GM18511 (cell line): Measurements from ENCODE around the gene F7.
"Not testable (repeated sequence)": the region's sequence is repeated elsewhere in the genome, so short reads cannot be mapped to it uniquely, and the experiment has no call there.

Experiments used
- ATAC-seq: cut with Tn5 transposase; IDR thresholded peaks from one replicate; pipeline ENCODE4 v1.9.1; 2021; ENCODE audit warnings: mild to moderate bottlenecking, moderate library complexity; ENCODE audit not compliant: unreplicated experiment

Gene F7

DNA sequence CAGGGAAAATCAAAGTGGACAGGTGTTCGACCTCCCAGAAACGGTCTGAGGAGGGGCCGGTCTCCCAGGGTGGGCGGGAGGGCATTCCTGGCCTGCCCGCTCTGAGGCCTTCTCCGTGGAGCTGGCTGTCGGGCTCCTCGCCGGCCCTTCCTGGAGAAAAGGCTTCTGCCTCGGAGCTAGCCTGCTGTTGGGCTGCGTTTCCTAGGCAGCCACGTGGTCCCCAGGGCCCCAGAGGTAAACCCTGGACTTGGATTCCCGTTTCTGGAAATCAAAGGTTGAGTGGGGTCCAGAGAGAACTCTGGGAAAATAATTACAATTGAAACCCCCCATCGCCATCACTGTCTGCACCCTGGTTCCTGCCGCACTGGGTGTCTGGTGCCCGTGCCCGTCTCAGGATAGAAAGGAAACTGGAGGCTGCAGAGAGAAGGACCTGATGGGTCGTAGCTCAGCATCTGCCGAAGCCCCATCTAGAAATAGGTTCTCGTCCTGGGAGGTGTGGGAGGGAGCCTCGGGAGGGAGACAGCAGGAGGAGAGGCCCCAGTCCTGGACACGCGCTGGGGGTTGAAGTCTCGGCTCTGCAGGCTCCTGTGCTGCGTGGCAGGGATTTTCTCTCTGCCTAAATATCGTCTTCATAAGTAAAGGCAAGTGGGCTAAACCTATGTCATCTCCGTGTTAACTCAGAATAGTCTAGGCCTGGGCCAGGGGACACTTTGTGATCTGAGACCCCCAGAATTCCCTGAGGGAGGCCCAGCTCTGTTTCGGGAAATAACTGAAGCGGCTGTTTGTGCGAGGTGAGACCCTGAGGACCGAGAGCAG is 45.2 kb downstream of the F7 start:
- no peak for ATAC-seq

GRCh38 chr13:113151745-113152690 is 46.4 kb downstream of the F7 start:
- ATAC-seq, result no peak

DNA sequence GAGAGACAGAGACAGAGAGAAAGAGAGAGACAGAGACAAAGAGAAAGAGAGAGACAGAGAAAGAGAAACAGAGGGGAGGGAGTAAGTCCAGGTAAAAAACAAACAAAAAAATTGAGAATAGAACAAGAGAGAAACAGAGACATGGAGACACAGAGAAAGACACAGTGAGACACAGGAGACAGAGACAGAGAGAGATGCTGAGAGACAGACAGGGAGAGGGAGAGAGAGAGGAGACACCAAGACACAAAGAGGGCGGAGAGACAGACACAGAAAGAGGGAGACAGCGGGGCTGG is 47.0 kb downstream of the F7 start:
- no peak for ATAC-seq

GRCh38 chr13:113152984-113153809 is 47.6 kb downstream of the F7 start:
- peak; percentile 38 for ATAC-seq

- ATAC-seq, result peak; percentile 67
These were observed 48.5 kb downstream of the F7 start for GRCh38 chr13:113153810-113154748.

GRCh38 chr13:113155201-113155600 is 49.6 kb downstream of the F7 start:
- ATAC-seq, result no peak

DNA sequence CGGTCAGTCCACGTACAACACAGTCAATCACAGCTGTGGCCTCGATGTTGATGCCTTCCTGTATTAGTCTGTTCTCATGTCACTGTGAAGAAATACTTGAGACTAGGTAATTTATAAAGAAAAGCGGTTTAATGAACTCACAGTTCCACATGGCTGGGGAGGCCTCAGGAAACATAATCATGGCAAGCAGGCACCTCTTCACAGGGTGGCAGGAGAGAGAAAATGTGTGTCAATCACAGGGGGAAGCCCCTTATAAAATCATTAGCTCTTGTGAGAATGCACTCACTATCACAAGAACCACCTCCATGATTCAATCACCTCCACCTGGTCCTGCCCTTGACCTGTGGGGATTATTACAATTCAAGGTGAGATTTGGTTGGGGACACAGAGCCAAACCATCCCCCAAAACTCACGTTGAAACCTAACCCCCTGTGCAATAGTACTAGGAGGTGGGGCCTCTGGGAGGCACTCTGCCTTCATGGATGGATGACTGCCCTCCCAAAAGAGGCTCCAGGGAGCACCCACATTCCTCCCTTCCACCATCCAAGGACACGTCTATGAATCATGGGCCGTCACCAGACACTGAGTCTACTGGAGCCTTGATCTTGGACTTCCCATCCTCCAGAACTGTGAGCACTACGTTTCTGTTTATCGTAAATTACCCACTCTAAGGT is 50.5 kb downstream of the F7 start:
- no peak for ATAC-seq

- ATAC-seq, result no peak
These were observed 51.8 kb downstream of the F7 start for GRCh38 chr13:113157206-113157928.

GRCh38 chr13:113157929-113158747 is 52.5 kb downstream of the F7 start, which contains the start of gene PROZ:
Gene PROZ (plus strand): TSS chr13:113158648. CDS start chr13:113158661, 13 bp downstream.
- no peak for ATAC-seq

GRCh38 chr13:113158946-113159345 is 53.4 kb downstream of the F7 start:
- no peak for ATAC-seq

DNA sequence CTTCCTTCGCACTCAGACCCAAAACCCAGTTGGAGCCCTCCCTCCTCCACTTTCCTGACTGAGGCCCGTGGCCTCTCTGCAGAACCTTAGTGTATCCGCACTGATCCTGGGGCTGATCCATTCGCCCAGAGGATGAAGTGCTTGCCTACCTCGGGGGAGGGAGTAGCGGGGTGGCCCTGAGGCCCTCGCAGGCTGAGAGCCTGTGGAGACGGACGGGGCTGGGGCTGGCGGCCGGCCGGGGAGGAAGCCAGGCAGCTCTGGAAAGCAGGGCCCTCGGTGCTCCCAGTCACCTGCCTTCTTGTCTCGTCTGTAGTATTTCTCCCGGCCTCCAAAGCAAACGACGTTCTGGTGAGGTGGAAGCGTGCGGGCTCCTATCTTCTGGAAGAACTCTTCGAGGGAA is 54.1 kb downstream of the F7 start:
- ATAC-seq, result no peak

- ATAC-seq, result no peak
These were observed 55.4 kb downstream of the F7 start for GRCh38 chr13:113160983-113161382.

DNA sequence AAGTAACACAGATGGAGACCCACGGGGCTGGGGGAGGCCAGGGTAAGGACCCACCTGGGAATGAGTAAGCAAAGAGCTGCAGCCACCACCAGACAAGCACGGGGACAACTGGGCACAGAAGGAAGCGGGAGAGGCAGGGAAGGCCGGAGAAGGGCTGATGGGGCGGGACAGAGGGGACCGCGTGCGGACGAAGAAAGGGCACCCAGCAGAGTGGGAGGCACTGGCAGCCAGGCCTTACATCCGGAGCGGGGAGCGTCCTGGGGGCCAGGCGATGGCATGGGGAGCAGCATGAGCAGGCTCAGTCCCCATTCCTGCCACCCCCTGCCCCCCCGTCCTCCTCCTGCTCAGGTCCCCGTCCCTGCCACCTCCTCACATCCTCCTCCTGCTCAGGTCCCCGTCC is 55.8 kb downstream of the F7 start:
- ATAC-seq, result no peak

DNA sequence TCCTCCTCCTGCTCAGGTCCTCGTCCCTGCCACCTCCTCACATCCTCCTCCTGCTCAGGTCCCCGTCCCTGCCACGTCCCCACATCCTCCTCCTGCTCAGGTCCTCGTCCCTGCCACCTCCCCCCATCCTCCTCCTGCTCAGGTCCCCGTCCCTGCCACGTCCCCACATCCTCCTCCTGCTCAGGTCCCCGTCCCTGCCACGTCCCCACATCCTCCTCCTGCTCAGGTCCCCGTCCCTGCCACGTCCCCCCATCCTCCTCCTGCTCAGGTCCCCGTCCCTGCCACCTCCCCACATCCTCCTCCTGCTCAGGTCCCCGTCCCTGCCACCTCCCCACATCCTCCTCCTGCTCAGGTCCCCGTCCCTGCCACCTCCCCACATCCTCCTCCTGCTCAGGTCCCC is 56.4 kb downstream of the F7 start:
- ATAC-seq, result not testable (repeated sequence)

DNA sequence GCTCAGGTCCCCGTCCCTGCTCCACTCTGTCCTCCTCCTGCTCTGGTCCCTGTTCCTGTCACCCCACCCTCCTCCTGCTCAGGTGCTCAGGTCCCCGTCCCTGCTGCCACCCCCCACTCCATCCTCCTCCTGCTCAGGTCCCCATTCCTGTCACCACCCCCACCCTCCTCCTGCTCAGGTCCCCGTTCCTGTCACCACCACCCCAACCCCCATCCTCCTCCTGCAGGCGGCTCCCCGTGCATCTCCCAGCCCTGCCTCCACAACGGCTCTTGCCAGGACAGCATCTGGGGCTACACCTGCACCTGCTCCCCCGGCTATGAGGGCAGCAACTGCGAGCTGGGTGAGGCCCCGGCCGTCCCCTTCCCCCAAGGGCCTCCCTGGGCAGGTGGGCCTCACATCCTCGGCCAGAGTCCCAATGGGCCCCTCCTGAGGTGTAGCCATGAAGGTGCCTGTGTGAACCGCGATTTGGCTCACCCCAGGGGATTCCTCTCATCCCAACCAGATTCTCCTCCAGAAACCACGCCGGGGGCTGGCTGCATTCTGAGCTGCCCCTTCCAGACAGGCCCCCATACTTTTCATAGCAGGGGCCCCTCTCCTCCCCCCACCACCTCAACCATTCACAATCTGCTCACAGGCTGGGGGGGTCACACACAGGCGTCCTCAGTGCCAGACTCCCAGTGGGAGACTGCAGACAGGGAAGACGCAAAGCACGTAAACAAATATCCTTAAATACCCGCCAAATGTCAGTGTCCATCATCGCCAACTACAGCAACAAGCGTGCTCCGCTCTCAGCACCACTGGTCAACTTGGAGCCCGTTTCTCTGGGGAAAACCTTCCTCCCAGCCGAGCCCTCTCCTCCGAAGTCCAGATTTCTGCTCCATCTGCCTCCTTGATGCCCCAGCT is 57.4 kb downstream of the F7 start:
- no peak for ATAC-seq

- ATAC-seq, result no peak
These were observed 58.9 kb downstream of the F7 start for GRCh38 chr13:113164492-113164891.

DNA sequence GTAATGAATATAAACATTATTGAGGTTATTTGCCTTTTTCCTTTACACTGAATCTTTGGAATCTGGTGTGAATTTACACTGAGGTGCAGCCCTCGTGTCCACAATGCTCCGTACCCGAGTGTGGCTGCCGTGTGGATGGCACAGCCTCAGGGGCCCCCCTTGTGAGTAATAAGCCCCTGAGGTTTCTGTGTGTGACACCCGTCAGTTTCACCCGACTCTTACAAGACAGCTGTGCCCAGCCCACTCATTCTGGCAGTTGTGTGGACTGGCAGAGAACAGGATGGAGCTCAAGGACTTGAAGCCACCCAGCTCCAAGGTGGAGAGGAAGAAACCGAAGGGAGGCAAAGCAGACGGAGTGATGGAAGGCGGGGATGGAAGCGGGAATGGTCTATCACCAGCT is 60.7 kb downstream of the F7 start:
- no peak for ATAC-seq
